ENCODE measurements around the gene PNMT.
A peak's percentile ranks its signal among the peaks of the same experiment; 100 is the strongest.

PNMT gene

GRCh38 chr17:39655105-39655504, 13.1 kb upstream of the PNMT start:
- DNase-seq: no peak

DNA sequence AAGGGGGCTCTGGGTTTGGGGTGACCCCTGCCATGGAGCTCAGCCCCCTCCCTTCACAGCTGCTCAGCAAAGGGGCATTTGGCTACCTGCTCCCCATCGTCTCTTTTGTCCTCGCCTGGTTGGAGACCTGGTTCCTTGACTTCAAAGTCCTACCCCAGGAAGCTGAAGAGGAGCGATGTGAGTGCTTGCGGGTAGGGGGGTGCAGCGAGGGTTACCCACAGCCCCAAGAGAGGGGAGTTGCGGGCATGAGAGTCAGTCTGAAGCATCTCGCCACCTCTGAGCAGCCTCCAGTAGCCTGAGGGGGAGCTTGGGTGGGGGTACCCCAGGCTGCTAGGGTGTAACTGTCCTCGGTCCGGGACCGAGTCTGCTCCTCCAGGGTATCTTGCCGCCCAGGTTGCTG, 9.9 kb upstream of the PNMT start:
- DNase-seq: no peak

- no peak for DNase-seq
Measured at GRCh38 chr17:39658760-39659159, 9.5 kb upstream of the PNMT start.

DNA sequence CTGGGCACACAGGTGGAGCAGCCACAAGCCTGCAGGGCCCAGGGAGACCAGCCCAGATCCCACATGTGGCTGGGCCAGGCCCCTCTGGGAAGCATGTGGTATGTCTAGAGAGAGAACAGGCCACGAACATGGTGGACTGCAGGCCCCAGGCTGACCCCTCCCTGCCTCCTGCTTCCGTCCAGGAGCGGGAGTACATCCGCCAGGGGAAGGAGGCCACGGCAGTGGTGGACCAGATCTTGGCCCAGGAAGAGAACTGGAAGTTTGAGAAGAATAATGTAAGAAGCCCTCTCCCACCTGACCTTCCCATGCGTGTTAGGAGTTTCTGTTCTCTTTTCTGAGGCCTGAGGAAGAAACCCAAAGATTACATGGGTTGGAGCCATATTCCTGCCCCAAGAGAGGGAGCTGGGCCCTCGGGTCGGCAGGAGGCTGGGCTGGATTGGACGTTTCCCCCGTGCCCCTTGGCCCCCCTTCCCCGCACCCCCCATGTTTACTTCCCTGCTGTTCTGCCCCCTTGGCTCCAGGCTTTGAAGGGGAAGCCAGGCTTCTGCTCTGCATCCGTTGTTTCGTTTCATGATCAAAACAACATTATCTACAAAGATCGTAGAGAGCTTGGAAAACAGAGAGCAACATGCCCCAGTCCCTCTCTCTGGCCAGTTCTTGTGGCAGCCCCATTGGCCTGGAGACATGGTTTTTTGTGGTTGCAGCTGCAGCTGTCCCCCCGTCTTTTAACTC, 8.8 kb upstream of the PNMT start:
- no peak for DNase-seq

DNA sequence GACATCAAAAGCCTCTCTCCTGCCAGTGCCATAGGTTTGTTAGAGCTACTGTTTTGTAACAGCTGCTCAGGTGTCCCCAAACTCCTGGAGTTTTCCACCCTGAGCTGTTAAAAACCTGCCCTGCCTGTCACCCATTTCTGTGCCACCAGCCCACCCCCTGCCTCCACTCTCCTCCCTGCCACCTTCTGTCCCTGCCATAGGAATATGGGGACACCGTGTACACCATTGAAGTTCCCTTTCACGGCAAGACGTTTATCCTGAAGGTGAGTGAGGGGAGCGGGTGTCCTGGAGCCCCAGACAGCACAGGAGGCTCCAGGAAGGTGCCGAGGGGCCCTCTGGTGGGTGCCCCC, 8.3 kb upstream of the PNMT start:
- DNase-seq: no peak

DNA sequence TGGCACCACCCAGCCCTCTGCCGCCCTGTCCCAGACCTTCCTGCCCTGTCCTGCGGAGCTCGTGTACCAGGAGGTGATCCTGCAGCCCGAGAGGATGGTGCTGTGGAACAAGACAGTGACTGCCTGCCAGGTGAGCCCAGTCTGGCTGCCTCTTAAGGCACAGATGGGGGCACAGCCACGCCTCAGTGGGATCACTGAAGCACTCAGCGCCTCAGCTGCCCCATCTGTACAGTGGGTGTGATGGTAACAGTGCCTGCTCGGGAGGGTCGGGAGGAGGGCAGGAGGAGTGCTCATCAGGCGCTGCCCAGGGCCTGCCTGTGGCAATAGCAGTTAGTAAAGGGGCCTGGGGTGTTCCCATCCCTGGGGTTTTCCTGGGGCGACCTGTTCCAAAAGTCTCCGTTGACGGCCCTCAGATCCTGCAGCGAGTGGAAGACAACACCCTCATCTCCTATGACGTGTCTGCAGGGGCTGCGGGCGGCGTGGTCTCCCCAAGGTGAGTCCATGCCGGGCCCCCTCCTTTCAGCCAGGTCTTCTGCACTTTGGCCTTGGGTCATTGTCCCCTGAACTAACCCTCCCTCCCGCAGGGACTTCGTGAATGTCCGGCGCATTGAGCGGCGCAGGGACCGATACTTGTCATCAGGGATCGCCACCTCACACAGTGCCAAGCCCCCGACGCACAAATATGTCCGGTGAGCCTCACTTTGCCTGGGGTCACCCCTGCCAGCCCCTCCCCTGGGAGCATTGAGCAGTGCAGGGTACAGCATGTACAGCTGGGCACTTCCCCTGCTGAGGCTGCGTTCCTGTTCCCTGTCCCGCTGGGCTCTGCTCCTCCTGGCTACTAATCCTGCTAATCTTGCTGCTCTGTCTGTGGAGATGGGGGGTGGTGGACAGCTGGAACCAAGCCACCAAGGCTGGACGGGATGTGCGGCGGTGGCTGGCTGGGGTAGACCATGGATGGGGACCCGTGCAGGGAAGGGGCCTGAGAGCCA, 7.6 kb upstream of the PNMT start:
- no peak for DNase-seq

DNA sequence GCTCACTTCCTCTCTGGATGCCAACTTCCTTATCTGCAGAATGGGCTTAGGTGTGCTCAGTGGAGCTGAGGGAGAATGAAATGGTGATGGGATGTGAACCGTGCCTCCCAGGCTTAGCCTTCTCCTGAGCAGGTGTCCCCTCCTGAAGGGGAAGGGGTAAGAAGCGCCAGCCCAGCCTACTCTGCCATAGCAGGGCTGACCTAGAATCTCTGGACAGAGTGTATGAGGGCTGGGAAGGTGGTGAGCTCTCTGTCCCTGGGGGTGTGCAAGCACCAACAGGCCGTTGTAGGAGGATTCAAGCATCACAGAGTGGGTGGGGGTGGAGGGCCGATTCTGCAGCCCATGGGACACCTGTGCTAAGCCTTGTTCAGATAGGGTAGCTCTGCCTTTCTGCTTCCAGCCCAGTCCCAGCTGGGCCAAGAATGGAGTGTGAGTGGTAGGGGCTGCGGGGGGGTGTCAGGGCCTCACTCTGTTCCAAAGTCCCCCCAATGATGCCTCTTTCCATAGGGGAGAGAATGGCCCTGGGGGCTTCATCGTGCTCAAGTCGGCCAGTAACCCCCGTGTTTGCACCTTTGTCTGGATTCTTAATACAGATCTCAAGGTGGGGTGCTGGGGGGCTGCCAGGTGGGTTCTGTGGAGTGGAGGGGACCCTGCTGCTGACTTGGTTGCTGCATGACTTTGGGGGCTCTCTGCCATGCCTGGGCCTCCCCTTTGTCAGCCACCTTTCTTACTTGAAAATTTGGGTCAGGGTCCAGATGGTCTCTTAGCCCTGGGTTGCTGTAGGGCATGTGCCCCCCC, 6.3 kb upstream of the PNMT start:
- no peak for DNase-seq

DNA sequence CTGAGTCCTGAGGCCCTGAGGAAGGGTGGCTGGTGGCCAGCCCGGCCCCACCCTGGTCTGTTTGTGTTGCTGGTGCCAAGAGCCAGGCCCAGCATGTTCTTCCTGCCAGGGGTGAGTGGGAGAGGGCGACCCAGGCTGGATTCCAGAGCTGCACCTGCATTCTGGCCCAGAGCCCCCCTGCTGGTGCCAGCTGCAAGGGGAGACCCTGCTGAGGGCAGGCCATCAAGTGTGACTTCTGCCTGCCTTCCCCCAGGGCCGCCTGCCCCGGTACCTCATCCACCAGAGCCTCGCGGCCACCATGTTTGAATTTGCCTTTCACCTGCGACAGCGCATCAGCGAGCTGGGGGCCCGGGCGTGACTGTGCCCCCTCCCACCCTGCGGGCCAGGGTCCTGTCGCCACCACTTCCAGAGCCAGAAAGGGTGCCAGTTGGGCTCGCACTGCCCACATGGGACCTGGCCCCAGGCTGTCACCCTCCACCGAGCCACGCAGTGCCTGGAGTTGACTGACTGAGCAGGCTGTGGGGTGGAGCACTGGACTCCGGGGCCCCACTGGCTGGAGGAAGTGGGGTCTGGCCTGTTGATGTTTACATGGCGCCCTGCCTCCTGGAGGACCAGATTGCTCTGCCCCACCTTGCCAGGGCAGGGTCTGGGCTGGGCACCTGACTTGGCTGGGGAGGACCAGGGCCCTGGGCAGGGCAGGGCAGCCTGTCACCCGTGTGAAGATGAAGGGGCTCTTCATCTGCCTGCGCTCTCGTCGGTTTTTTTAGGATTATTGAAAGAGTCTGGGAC, 5.5 kb upstream of the PNMT start:
- no peak for DNase-seq

DNA sequence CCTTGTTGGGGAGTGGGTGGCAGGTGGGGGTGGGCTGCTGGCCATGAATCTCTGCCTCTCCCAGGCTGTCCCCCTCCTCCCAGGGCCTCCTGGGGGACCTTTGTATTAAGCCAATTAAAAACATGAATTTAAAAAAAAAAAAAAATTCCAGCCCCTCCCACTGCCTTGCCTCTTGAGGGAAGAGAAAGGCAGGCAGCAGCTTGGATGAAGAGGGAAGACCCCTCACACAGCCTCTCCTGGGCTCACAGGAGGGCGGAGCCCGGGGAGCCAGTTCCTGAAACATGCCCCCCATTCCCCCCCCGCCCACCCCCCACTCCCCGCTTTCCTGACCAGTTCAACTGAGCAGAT, 4.9 kb upstream of the PNMT start:
- no peak for DNase-seq

GRCh38 chr17:39663688-39664580, 4.3 kb upstream of the PNMT start:
- no peak for DNase-seq

GRCh38 chr17:39664581-39665561, 3.4 kb upstream of the PNMT start, which contains the start of gene TCAP:
TSS of gene TCAP (plus strand) at chr17:39665349. CDS start at chr17:39665360, 11 bp downstream.
- DNase-seq: no peak

DNA sequence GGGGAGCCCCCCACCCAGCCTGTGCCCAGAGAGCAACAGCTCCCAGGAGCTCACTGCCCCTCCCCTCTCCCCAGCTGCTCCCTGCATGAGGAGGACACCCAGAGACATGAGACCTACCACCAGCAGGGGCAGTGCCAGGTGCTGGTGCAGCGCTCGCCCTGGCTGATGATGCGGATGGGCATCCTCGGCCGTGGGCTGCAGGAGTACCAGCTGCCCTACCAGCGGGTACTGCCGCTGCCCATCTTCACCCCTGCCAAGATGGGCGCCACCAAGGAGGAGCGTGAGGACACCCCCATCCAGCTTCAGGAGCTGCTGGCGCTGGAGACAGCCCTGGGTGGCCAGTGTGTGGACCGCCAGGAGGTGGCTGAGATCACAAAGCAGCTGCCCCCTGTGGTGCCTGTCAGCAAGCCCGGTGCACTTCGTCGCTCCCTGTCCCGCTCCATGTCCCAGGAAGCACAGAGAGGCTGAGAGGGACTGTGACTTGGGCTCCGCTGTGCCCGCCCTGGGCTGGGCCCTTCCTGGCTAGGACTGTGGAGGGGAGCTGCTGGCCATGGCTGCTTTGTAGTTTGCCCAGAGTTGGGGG, 2.5 kb upstream of the PNMT start:
- peak; percentile 4 for DNase-seq

GRCh38 chr17:39666231-39666600, 2.0 kb upstream of the PNMT start:
- DNase-seq: no peak

GRCh38 chr17:39666601-39667261, 1.5 kb upstream of the PNMT start:
- DNase-seq: no peak

GRCh38 chr17:39667262-39667944, 850 bp upstream of the PNMT start:
- no peak for DNase-seq

DNA sequence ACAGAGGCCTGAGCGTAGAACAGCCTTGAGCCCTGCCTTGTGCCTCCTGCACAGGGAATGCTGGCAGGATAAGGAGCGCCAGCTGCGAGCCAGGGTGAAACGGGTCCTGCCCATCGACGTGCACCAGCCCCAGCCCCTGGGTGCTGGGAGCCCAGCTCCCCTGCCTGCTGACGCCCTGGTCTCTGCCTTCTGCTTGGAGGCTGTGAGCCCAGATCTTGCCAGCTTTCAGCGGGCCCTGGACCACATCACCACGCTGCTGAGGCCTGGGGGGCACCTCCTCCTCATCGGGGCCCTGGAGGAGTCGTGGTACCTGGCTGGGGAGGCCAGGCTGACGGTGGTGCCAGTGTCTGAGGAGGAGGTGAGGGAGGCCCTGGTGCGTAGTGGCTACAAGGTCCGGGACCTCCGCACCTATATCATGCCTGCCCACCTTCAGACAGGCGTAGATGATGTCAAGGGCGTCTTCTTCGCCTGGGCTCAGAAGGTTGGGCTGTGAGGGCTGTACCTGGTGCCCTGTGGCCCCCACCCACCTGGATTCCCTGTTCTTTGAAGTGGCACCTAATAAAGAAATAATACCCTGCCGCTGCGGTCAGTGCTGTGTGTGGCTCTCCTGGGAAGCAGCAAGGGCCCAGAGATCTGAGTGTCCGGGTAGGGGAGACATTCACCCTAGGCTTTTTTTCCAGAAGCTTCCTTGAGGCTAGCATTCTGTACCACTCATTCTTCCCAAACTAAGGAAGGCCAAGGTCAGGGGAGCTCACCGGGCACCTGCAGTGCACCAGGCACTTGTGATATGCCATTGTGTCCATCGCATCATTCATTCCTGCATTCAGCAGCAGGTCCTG, 1.9 kb downstream of the PNMT start:
- DNase-seq: no peak

GRCh38 chr17:39670746-39671145, 2.5 kb downstream of the PNMT start:
- no peak for DNase-seq

Measured in NCI-H1694 treated with DMSO at 0.1 percent for 48 hours (cell line).